ENCODE measurements around the gene TCERG1L.

DNA sequence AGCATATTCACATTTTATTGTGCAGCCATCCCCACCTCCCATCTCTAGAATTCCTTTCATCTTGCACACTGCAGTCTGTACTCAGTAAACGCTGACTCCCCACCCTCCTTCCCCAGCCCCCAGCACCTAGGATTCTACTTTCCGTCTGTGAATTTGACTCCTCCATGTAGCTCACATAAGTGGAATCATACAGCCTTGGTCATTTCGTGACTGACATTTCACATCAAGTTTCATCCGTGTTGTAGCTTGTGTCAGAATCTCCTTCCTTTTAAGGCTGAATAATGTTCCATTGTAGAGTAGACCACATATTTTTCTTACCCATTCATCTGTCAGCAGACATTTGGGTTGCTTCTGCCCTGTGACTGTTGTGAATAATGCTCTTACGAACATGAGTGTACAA is 26.2 kb upstream of the TCERG1L start:
- TF ChIP-seq, protein P1, sequence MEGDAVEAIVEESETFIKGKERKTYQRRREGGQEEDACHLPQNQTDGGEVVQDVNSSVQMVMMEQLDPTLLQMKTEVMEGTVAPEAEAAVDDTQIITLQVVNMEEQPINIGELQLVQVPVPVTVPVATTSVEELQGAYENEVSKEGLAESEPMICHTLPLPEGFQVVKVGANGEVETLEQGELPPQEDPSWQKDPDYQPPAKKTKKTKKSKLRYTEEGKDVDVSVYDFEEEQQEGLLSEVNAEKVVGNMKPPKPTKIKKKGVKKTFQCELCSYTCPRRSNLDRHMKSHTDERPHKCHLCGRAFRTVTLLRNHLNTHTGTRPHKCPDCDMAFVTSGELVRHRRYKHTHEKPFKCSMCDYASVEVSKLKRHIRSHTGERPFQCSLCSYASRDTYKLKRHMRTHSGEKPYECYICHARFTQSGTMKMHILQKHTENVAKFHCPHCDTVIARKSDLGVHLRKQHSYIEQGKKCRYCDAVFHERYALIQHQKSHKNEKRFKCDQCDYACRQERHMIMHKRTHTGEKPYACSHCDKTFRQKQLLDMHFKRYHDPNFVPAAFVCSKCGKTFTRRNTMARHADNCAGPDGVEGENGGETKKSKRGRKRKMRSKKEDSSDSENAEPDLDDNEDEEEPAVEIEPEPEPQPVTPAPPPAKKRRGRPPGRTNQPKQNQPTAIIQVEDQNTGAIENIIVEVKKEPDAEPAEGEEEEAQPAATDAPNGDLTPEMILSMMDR (IDR thresholded peaks at IDR 0.05) = no peak
- no peak for TF ChIP-seq POLR2AphosphoS5 (IDR thresholded peaks at IDR 0.05)

Measured in gastroesophageal sphincter (tissue), 3 donors.